ENCODE measurements around the gene DOCK2. TPM values are rescaled to one million over a fixed set of nuclear protein-coding genes. Genes with fewer than 3 reads are reported as not detected.
A peak's percentile ranks its signal among the peaks of the same experiment; 100 is the strongest.

DOCK2 gene
- total and polyA plus RNA-seq, 9 of the 15 experiments (the other 6 are each of a cell fraction or from before 2014, with no cell fraction given): 4.5 to 42.6 (median 20.5) TPM

DNA sequence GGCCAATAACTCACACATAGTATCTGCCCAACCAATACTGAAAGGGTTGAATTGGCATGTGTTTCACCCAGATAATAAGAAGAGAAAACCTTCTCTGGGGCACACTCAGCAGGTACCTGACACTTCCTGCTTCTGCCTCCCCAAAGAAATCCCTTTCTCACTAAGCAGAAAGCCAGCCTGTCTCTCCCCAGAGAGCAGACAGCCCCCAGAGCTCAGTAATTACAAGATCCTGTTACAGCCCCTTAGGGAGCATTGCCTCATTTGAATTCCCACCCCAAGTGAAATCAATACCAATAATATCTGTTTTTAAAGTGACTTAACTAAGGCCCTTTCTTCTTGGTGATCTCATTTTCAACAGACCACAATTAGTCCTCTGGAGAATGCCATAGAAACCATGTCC is 430.1 kb downstream of the DOCK2 start:
- H3K9me3 ChIP-seq (replicated peaks; ENCODE audit: control insufficient read depth, insufficient read depth, low read depth, low read length): no peaks in the 10 kb centered on the region

DNA sequence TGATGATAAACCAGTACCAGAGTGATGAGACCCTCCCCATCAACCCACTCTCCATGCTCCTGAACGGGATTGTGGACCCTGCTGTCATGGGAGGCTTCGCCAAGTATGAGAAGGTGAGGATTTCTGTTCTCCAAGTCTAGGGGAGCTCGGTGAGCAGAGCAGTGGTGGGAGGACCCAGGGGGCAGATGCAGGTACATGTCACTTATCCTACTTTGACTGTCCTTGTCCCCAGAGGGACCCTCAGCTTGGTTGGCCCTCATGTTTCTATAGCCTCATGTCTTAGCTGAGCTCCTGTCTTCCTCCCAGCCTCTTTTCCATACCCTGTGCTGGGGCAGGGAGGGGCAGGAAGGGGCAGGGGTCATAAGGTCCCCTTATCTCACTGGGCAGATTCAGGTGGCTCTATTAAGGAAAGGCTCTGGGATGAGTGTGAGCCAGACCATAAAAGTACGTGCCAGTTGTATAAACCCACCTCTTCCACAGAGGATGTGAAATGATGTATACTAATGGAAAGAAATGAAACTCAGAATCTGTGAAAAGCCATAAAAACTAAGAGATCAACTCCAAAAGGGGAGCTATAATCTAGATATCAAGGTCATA is 430.6 kb downstream of the DOCK2 start:
- H2AFZ ChIP-seq (ENCODE audit: low read depth, low read length): no peak overlapping the region
- CTCF ChIA-PET (ENCODE audit: low intra/inter-chr PET ratio): no interaction called here
- H3K27me3 ChIP-seq (ENCODE audit: control insufficient read depth in 2 of 2, insufficient read depth in 2 of 2, low read length in 2 of 2): no peaks in the 10 kb centered on the region
- no peaks in the 10 kb centered on the region for H3K4me1 ChIP-seq (replicated peaks in 1 of 2; ENCODE audit: control insufficient read depth in 2 of 2, insufficient read depth in 2 of 2, low read length in 2 of 2)
- no peak for FAIRE-seq
- no peak overlapping the region for H3K4me3 ChIP-seq
- H4K20me1 ChIP-seq (replicated peaks; ENCODE audit: control insufficient read depth, insufficient read depth, low read length): no peaks in the 10 kb centered on the region
- H3K9ac ChIP-seq (ENCODE audit: insufficient read depth in 1 of 2, low read depth in 2 of 2, low read length in 2 of 2): no peak overlapping the region
- H3K27ac ChIP-seq (ENCODE audit: extremely low read depth, low read depth, low read length): no peak overlapping the region
- H3K9me1 ChIP-seq (ENCODE audit: control insufficient read depth, insufficient read depth, low read length): no peaks in the 10 kb centered on the region
- intact Hi-C loops (cut with micrococcal nuclease) (no loop called here), in situ Hi-C loops (cut with MboI) (no loop called here)
- WGBS (ENCODE audit: insufficient coverage, low coverage, missing lambda C conversion rate): 10% methylated on average over 4 of the region's 4 CpGs
- no peak for TF ChIP-seq DPF2 (IDR thresholded peaks at IDR 0.05)
- TF ChIP-seq, protein P1, sequence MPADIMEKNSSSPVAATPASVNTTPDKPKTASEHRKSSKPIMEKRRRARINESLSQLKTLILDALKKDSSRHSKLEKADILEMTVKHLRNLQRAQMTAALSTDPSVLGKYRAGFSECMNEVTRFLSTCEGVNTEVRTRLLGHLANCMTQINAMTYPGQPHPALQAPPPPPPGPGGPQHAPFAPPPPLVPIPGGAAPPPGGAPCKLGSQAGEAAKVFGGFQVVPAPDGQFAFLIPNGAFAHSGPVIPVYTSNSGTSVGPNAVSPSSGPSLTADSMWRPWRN (IDR thresholded peaks at IDR 0.05; ENCODE audit: low read depth): no peak
- no peak for DNase-seq (ENCODE audit: extremely low read depth in 1 of 4, low spot score in 3 of 4)
- no peaks in the 10 kb centered on the region for H3K79me2 ChIP-seq (ENCODE audit: control insufficient read depth, insufficient read depth, low read length)
- POLR2A ChIA-PET: no interaction called here
- no peak for ATAC-seq
- H3K4me2 ChIP-seq (ENCODE audit: insufficient read depth, low read length): no peak overlapping the region
- H3K9me3 ChIP-seq (replicated peaks; ENCODE audit: control insufficient read depth, insufficient read depth, low read depth, low read length): no peaks in the 10 kb centered on the region
- no TSS peak for BruUV-seq (replicated peaks)
- H3K36me3 ChIP-seq (ENCODE audit: control insufficient read depth, insufficient read depth, low read length): no peaks in the 10 kb centered on the region

More for the DNA sequence above, 430.1 kb downstream of the DOCK2 start:
- in situ Hi-C loops (cut with MboI): no loop called here
- Histone ChIP-seq H3K4me2 (ENCODE audit: insufficient read depth, low read length) (no peak overlapping the region), H3K9ac (ENCODE audit: insufficient read depth in 1 of 2, low read depth in 2 of 2, low read length in 2 of 2) (no peak overlapping the region), H2AFZ (ENCODE audit: low read depth, low read length) (no peak overlapping the region), H3K9me1 (ENCODE audit: control insufficient read depth, insufficient read depth, low read length) (no peaks in the 10 kb centered on the region), H3K4me1 (replicated peaks in 1 of 2; ENCODE audit: control insufficient read depth in 2 of 2, insufficient read depth in 2 of 2, low read length in 2 of 2) (no peaks in the 10 kb centered on the region), H3K27ac (ENCODE audit: extremely low read depth, low read depth, low read length) (no peak overlapping the region), H4K20me1 (replicated peaks; ENCODE audit: control insufficient read depth, insufficient read depth, low read length) (no peaks in the 10 kb centered on the region), H3K27me3 (ENCODE audit: control insufficient read depth in 2 of 2, insufficient read depth in 2 of 2, low read length in 2 of 2) (no peaks in the 10 kb centered on the region), H3K4me3 (no peak overlapping the region), H3K79me2 (ENCODE audit: control insufficient read depth, insufficient read depth, low read length) (no peaks in the 10 kb centered on the region), H3K36me3 (ENCODE audit: control insufficient read depth, insufficient read depth, low read length) (no peaks in the 10 kb centered on the region)
- intact Hi-C loops (cut with micrococcal nuclease): no loop called here
- BruUV-seq (replicated peaks): no TSS peak
- ATAC-seq: no peak
- TF ChIP-seq ZKSCAN1 (IDR thresholded peaks at IDR 0.05; ENCODE audit: low read depth, low read length): 0 out of 2 replicates have a peak, but pooled peaks have one; percentile 1
- TF ChIP-seq, protein P2, sequence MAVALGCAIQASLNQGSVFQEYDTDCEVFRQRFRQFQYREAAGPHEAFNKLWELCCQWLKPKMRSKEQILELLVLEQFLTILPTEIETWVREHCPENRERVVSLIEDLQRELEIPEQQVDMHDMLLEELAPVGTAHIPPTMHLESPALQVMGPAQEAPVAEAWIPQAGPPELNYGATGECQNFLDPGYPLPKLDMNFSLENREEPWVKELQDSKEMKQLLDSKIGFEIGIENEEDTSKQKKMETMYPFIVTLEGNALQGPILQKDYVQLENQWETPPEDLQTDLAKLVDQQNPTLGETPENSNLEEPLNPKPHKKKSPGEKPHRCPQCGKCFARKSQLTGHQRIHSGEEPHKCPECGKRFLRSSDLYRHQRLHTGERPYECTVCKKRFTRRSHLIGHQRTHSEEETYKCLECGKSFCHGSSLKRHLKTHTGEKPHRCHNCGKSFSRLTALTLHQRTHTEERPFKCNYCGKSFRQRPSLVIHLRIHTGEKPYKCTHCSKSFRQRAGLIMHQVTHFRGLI (CRISPR knock-in tag; IDR thresholded peaks at IDR 0.05): no peak
- no peak for TF ChIP-seq ELF4 (CRISPR knock-in tag; IDR thresholded peaks at IDR 0.05)
- no peak for TF ChIP-seq KDM2B (CRISPR knock-in tag; IDR thresholded peaks at IDR 0.05)
- no peak for DNase-seq (ENCODE audit: extremely low read depth in 1 of 4, low spot score in 3 of 4)
- POLR2A ChIA-PET: no interaction called here
- FAIRE-seq: no peak
- CTCF ChIA-PET (ENCODE audit: low intra/inter-chr PET ratio): no interaction called here

Data from K562 (cell line).